ENCODE measurements around the gene CDC42EP3.
A peak's percentile ranks its signal among the peaks of the same experiment; 100 is the strongest.

The CDC42EP3 gene

GRCh38 chr2:37676274-37676673, 4.8 kb upstream of the CDC42EP3 start:
- no peaks in the 10 kb centered on the region for H3K27me3 ChIP-seq (ENCODE audit: insufficient read depth, low read depth)
- H3K4me2 ChIP-seq, result no peak overlapping the region
- no peaks in the 10 kb centered on the region for H4K20me1 ChIP-seq (ENCODE audit: insufficient read depth)
- TF ChIP-seq CTCF (conservative IDR thresholded peaks at IDR 0.05; ENCODE audit: low read depth, low read length), result no peak
- H3K4me1 ChIP-seq (ENCODE audit: low read depth, poor library complexity, severe bottlenecking), result peaks cover 32% of the 10 kb centered on the region
- no peak overlapping the region for H3K9ac ChIP-seq
- no peak overlapping the region for H3K27ac ChIP-seq
- no peaks in the 10 kb centered on the region for H3K36me3 ChIP-seq (ENCODE audit: insufficient read depth)
- H2AFZ ChIP-seq (ENCODE audit: low read depth), result no peak overlapping the region
- no peak overlapping the region for H3K4me3 ChIP-seq (IDR thresholded peaks at IDR 0.05; ENCODE audit: insufficient read depth, low read depth, low read length)
- H3K79me2 ChIP-seq (ENCODE audit: insufficient read depth, low read depth), result no peaks in the 10 kb centered on the region; the same call in 1 of the 2 replicates

- no peak for TF ChIP-seq CTCF (conservative IDR thresholded peaks at IDR 0.05; ENCODE audit: low read depth, low read length)
- no peaks in the 10 kb centered on the region for H4K20me1 ChIP-seq (ENCODE audit: insufficient read depth)
- no peak overlapping the region for H3K27ac ChIP-seq
- no peak overlapping the region for H3K9ac ChIP-seq
- no peak overlapping the region for H3K4me2 ChIP-seq
- no peak overlapping the region for H3K4me3 ChIP-seq (IDR thresholded peaks at IDR 0.05; ENCODE audit: insufficient read depth, low read depth, low read length)
- peaks cover 36% of the 10 kb centered on the region for H3K4me1 ChIP-seq (ENCODE audit: low read depth, poor library complexity, severe bottlenecking)
- peaks cover 12% of the 10 kb centered on the region; the same call in 1 of the 2 replicates for H3K79me2 ChIP-seq (ENCODE audit: insufficient read depth, low read depth)
- H2AFZ ChIP-seq (ENCODE audit: low read depth), result no peak overlapping the region
- no peaks in the 10 kb centered on the region for H3K27me3 ChIP-seq (ENCODE audit: insufficient read depth, low read depth)
- no peaks in the 10 kb centered on the region for H3K36me3 ChIP-seq (ENCODE audit: insufficient read depth)
These were observed 3.5 kb upstream of the CDC42EP3 start for GRCh38 chr2:37674946-37675345.

DNA sequence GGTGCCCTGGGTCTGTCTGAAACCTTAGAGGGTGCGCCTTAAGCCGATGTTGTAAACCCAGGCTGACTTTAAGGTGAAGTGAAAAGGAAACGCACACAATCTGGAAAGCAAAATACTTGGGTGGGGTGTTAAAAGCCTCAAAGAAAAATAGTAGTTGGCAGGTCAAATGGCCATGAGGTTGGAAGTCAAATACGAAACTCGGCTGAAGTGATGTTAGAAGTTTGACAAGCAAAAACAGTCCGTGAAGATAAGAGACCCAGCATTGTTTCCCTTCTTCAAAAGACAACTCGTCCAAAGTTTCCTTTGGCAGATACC, 1.4 kb upstream of the CDC42EP3 start:
- H4K20me1 ChIP-seq (ENCODE audit: insufficient read depth), result no peaks in the 10 kb centered on the region
- H3K36me3 ChIP-seq (ENCODE audit: insufficient read depth), result no peaks in the 10 kb centered on the region
- H3K4me3 ChIP-seq (IDR thresholded peaks at IDR 0.05; ENCODE audit: insufficient read depth, low read depth, low read length), result peak overlapping the region; percentile 92
- H3K9ac ChIP-seq, result peak overlapping the region; percentile 59; the same call in 1 of the 2 replicates
- TF ChIP-seq CTCF (conservative IDR thresholded peaks at IDR 0.05; ENCODE audit: low read depth, low read length), result no peak
- peaks cover 17% of the 10 kb centered on the region; the same call in 1 of the 2 replicates for H3K79me2 ChIP-seq (ENCODE audit: insufficient read depth, low read depth)
- peak overlapping the region; percentile 61; the same call in 1 of the 2 replicates for H3K4me2 ChIP-seq
- H3K4me1 ChIP-seq (ENCODE audit: low read depth, poor library complexity, severe bottlenecking), result peaks cover 33% of the 10 kb centered on the region
- H3K27ac ChIP-seq, result peak overlapping the region; percentile 49; the same call in 1 of the 2 replicates
- peak overlapping the region; percentile 82 for H2AFZ ChIP-seq (ENCODE audit: low read depth)
- no peaks in the 10 kb centered on the region for H3K27me3 ChIP-seq (ENCODE audit: insufficient read depth, low read depth)

DNA sequence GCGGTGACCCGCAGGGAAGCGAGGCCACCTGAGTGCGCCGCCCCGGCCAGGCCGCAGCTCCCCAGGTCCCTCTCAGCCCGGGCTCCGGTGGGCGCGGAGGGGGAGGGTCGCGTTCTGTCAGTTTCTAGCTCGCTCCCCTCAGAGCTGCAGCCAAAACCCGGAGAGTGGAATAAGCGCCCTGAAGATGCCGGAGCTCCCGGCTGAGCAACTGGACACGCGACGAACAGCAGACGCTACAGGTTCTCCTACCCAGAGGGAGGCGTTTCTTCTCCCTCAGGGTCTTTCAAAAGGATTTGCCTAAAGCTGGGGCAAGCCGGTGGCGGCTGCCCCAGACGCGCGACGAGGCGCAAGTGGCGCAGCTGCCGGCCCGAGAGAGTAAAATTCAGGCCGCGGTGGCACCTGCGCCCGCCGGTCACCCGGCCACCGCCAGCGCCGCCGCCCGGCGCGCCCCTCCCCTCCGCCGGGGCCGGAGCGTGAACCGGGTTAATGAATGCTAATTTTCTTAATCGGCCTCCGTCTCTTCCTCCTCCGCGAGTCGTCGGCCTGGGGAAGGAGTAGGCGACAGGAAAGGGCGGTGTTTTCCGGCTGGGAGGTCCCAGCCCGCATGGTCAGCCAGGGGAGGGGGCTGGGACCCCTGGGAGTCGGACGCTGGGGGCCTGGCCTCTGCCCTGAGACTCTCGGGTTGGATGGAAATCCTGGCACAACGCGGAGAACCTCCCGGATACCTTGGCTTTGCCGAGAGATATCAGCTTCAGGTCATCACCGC, 845 bp upstream of the CDC42EP3 start:
- Histone ChIP-seq H3K36me3 (ENCODE audit: insufficient read depth) (no peaks in the 10 kb centered on the region), H3K4me1 (ENCODE audit: low read depth, poor library complexity, severe bottlenecking) (peaks cover 35% of the 10 kb centered on the region), H3K4me2 (peak overlapping the region; percentile 61), H3K9ac (peak overlapping the region; percentile 59), H2AFZ (ENCODE audit: low read depth) (peak overlapping the region; percentile 82), H3K27me3 (ENCODE audit: insufficient read depth, low read depth) (no peaks in the 10 kb centered on the region), H3K27ac (peak overlapping the region; percentile 49), H3K4me3 (IDR thresholded peaks at IDR 0.05; ENCODE audit: insufficient read depth, low read depth, low read length) (peak overlapping the region; percentile 92), H4K20me1 (ENCODE audit: insufficient read depth) (no peaks in the 10 kb centered on the region), H3K79me2 (ENCODE audit: insufficient read depth, low read depth) (peaks cover 17% of the 10 kb centered on the region; the same call in 1 of the 2 replicates)
- TF ChIP-seq CTCF (conservative IDR thresholded peaks at IDR 0.05; ENCODE audit: low read depth, low read length), result no peak

Measured in KMS-11 (cell line).